HPDE6-E6E7 (cell line): Measurements from ENCODE around the gene PAX7.

ENCODE experiments used
- DNase-seq: peaks from one replicate; pipeline ENCODE4 v3.0.0; 2011; ENCODE audit warnings: missing footprints; ENCODE audit errors: extremely low spot score

The PAX7 gene

DNA sequence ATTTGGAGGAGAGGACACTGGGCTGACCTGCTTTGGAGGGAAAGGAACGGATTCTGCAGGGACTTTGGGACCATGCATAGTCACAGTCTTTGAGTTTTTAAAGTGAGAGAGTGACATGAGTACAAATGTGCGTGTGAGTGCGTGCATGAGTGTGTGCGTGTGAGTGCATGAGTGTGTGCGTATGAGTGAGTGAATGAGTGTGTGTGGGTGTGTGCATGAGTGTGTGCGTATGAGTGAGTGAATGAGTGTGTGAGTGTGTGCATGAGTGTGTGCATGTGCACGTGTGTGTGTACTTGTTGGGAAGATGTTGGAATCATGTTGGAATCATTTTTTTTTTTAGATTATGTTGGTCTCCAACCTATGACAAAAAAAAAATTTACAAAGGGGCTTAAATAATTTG is 70.5 kb downstream of the PAX7 start:
- DNase-seq: no peak

DNA sequence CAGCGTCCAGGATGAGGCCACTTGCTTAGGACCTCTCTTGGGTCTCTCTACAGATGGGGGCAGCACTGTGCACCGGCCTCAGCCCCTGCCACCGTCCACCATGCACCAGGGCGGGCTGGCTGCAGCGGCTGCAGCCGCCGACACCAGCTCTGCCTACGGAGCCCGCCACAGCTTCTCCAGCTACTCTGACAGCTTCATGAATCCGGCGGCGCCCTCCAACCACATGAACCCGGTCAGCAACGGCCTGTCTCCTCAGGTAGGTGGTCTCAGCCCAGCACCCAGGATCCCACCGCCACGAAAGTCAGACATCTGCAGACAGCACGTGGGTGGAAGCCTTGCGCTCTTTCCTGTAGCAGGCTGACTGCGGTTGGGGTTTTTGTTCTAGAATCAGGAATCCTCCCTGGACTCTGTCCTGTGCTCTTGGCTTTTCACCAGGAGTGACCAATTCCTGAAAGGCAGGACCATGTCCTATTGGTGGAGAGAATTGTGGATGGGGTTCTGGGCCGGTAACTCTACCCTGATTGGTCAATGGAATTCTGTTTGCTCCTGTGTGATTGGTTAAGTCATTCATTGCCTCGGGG is 72.5 kb downstream of the PAX7 start:
- peak; percentile 11 for DNase-seq

DNA sequence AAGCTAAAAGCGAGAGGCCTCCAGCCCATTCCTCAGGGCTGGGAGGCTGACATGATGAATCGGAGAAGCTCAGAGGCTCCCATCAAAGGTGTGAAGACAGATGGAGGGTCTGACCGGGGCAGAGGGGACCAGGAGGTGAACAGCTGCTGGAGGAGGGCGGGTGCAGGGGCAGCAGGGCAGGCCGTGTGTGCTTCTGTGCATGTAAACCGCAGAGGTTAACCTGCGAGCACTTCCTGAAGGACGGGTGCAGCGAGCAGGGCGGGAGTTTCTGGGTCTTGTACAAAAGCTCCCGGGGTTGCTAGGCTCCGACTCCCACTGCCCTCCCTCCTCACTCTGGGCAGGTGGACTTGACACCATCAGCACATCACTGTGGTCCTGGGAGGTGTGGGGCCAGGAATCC is 75.2 kb downstream of the PAX7 start:
- no peak for DNase-seq

DNA sequence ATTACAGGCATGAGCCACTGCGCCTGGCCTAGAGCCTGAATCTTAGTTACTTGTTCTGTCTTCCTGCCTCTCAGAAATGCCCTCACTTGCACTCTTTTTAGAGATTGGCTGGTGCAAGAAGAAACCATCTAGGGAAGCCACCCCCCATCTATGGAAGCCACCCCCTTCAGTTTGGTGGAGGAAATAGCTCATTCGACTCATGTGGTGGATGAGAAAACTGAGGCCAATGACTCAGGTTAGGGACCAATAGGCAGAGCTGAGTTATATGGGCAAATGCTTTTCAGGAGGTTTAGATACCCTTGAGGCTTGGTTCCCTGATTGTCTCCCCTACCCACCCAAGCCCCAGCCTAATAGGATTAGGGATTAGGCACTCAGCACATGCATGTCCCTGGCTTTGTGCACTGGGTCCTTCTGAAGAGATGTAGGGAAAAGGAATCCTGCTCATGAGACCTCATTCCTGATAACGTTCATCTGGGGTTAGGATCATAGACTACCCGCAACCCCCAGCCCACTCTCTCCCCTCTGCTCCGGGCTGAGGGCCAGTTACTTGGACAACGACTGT is 77.1 kb downstream of the PAX7 start:
- no peak for DNase-seq

DNA sequence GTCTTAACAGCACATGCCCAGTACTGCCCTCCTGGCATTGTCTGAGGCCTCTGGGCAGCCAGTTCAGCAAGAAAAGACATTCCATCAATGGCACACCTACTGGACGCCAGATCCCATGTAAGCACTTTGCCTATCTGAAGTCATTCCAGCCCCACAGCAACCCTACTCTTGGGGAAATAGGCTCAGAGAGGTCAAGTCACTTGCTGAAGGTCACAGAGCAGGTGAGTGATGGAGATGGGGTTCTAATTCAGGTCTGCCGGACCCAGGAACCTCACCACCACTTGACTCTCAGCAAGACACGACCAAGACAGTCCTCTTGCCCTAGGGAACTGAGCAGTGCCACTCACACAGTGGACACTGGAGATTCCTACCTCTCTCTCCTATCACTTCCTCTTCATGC is 79.4 kb downstream of the PAX7 start:
- no peak for DNase-seq

DNA sequence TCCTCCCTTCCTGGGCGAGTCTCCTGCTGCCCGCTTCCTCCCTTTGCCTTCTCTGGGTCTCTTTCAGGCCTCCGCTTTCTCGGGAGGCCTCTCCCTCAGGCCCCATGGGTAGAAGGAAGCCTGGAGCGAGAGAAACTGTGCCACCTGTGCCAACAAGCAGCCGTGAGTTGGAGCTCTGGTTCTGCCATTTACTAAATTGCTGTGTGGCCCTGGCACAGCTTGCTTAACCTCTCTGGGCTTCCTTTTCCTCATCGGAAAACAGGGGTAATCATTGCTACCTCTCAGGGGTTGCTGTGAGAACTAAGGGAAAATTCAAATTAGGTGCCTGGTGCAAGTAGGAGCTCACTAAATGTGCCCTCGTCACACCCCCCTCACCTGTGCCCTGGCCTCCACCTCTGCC is 80.4 kb downstream of the PAX7 start:
- no peak for DNase-seq

DNA sequence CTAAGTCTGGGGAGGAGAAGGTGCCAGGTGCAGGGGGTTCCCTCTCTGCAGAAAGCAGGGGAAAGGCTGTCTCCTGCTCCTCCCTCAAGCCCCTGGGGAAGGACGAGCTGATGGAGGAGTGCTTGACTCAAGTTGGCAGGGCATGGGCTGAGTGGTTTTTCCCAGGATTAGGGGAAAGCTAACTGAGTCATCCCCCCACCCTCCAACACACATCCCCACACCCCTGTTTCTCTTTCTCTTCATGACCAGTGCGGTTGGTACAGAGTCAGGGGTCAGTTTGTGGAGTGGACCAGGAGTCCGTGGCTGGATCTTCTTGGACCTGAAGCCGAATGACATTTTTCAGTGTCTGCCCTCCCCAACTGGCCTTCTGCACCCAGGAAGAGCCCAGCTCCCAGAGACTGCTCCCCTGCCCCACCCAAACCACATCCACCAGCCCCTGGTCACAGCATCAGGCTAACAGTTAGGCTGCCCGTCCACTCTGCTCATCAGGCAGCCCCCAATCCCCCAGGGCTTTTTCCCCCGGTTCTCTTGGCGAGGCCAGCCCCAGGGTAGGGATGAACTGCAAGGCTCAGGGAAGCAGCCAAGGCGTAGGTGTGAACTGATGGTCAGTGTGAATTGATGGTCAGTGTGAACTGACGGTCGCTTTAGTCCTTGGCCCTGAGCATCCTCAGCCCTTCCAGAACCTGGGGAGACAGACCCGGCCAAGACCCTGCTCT is 81.0 kb downstream of the PAX7 start:
- DNase-seq: no peak

DNA sequence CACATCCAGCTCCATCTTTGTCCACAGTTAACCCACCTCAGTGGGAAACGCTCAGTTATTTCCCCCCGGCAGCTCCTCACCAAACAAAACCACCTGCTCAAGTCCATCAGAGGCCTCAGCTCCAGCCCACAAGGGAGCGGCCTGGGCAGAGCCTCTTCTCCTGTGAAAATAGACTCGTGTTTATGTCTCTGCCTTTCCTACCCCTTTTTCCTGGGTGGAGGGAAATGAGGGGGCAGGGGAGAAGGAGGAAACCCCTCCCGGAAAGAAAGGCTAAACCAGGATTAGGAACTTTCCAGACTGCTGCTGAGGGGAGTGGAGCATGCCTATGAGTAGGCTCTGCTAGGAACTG is 81.6 kb downstream of the PAX7 start:
- DNase-seq: no peak

DNA sequence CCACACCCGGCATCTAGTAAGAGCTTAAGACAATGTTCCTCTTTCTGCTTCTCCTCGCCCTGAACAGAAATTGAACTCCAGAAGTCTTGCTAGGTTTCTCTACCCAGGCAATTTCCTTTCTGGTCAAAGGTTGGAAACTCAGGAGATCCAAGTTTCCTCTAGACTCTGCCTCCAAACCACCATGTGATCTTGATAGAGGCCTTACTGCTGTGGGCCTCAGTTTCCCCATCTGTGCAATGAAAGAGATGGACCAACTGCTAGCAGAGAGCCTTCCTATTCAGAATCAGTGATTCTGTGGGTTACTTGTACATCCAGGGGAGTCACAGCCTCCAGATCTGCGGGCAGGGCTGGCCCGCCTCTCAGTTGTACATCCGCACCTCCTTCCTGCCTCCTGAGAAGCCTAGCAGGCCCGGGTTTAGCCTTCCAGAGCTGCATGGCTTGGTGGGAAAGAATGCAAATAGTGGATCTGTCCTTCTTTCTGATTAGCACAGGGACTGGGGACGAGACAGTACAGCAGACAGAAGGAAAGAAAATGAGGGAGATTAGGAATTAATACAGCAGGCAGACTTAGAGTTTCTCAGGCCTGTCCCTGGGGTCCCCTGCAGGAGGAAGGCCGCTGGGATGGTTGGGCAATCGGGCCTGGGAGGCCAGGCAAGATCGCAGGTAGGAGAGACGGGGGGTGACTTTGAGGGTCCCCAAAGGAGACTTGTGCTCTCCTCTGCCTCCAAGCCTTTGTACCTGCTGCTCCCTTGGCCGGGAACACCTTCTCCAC is 83.9 kb downstream of the PAX7 start:
- DNase-seq: no peak

DNA sequence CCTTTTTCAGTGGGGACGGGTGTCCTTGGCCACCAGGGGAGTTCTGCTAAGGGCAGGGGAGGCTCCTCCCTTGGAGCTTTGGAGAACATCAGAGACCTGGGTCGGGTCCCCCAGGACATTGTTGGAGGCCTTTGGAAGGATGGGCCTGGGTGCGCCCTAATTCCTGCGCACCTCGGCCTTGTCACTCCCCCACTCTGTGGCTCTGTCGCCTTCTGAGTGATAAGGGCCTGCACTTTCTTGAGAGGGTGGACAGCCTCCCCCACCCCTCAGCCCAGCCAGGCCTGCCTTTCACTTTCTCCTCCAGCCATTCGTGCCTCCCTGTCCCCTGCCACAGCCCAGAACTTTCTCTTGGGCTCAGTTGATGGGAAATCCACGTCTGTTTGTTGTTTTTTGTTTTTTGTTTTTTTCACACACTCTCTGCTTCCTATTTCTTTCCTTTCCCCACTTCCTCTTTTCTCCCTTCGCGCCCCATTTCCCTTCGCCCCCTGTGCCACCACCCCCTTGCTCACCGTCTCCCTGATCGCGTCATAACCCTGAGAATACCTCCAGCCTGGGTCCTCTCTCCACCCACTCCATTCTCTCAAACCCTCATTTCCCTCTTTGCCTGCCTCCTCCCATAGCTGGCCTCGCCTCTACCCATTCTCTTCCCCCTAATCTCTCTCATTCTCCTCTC is 85.6 kb downstream of the PAX7 start:
- no peak for DNase-seq

DNA sequence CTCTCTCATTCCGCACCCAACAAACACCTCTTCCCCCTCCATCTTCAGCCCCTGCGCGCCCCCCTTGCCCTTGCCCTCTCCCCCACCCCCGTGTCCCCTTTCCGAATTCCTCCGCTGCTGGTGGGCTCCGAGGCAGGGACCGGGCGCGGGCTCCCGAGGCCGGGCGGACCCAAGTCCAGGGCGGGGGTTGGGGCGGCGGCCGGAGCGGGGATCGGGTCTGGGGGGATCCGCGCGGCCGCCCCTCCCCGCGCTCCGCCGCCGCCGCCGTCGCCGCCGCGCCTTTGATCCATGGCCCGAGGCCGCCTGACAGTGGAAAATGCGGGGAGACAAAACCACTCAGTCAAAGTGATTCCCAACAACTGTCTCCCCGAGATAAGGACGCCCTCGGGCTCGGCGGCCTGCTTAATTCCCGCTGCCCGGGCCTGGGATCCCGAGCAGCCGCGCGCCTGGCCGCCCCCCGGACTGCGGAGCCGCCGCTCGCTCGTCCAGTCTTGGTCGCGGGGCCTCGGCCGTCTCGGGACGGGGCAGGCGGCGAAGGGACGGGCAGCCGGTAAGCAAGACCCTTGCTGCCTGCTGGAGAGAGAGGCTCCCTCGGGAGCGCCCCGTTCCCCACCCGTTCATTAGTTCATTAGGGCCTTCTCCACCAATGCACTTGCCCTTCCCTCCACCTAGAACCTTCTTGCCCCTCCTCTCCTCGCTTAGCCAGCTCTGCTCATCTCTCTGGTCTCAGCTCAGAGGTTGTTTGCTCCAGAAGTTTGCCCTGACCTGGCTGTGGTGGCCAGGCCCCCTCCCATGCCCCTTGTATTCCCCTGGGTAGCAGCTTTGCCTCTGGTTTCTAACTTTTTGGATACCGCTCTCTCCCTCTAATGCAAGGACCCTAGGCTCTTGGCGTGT is 86.4 kb downstream of the PAX7 start:
- no peak for DNase-seq

DNA sequence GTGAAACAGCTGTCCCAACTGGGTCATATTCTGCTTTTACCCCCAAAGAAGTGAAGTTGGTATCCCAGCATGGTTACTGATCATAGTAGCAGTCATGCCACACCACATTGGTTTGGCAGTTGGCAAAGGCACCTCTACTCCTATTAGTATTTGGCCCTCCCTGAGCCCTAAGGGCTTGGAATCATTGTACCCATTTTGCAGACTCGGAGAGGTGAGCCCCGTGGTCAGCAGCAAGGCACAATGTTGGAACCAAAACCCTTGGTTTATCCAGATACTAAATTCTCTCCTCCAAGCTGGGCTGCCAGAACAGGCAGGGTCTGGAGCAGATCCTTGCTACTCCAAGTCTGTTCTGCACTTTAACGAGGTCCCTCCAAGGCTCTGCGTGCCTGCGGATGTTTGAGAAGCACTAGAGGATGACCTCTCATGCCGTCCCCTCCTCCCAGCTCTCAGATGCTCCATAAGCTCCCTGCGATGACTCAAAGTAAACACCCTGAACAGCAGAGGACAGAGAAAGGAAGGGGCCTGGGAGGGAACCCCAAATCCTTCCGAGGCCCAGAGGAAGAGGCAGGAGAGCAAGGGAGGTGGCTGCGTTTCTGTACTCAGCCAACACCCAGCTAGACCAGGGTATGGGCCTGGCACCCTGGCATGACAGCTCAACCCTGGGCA is 89.3 kb downstream of the PAX7 start:
- no peak for DNase-seq

DNA sequence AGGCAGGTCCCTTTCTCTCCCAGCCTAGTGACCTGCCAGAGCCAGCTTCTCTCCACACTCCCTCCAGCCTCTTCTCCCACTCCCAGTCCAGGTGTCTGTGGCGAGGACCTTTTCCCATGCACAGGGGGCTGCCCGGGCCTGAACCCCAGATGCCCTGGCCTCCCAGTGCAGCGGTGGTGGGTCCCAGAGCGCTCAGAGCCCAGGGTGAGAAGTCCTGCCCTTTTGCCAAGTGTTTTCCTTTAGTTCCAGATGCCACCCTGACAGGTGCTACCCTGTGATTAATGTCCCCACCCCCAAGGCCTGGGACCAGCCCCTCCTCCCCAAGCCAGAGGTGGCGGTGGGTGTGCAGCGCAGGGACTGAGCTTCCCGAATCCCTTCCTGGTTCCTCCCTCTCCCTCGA is 90.4 kb downstream of the PAX7 start:
- no peak for DNase-seq

DNA sequence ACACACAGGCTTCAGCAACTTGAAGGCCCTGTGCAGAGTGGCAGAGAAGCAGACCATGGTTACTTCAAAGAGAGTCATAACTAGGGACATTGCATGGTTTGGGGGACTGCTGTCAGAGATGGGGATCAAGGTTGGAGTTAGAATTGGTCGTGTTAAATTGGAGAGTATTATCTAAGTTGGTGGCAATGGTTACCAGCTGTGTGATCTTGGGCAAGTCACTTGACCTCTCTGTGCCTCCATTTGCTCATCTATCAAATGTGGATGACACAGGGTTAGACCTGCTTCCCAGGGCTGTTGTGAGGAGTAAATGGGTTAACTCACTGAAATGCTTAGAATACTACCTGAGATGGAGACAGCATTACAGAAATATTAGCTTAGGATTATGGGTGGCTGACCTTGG is 91.1 kb downstream of the PAX7 start:
- DNase-seq: no peak

DNA sequence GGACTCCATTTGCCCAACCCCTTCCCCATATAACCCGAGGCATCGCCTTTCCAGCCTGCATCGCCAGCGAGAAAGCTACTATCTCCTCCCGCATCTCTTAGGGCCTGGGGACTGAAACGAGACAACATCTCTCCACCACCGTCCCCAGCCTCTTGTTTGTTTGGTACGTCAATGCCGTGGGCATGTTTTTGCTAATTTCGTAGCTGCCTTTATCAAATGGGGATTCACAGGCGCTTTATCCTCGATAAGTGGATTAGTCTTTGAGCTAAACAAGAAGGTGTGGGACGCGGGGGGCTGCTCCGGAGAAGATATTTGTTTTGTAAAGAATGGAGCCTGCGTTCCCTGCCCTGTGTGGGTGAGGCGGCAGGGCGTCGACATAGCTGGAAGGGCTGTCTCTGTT is 91.6 kb downstream of the PAX7 start:
- DNase-seq: no peak

DNA sequence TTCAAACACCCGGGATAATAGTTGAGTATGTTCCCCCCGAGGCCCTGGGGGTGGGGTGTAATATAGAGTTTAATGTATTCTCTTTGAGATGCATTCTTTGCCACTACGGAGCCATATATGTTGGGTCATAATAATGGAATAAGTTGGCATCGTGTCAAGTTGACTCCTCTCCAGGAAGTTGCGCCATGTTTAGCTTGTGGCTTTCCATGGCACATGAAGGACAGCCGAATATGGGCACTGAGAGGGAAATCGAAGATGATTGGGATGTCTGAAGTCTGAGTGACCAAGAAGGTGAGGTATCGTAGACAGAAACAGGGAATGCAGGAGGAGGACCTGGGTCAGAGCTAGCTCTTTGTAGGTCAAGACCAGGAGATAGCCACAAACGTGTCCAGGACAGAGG is 92.6 kb downstream of the PAX7 start:
- DNase-seq: no peak

DNA sequence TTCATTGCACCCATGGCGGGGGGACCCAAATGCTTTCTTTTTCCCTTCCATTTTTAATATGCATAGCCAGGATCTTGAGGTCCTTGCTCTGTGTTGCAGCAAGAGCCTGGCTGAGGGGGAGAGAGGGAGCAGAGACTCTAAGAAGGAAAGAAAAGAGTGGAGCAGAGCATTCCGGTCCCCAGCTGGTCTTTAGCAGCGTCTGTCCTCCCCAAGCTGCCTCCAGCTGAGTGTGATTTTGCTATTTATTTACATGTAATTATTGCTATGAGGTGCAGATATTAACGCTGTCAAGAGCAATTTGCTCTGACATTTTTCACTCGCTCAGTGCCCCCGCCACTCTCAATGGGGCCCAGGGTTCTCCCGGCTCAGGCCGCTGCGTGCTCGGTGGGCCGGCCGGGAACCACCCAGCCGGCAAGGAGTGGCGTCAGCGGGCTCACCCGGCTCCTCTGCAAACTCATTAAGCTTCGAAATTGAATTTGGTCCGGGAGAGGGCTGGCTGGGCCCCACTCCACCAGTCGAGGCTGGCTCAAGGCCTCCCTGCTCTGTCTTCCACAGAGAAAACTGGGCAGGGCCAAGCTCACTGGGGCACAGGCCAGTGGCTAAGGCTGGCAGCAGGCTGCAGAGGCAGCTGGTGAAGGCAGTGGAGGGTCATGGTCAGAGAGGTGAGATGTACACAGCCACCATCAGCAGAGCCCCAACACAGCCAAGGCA is 93.2 kb downstream of the PAX7 start:
- no peak for DNase-seq

DNA sequence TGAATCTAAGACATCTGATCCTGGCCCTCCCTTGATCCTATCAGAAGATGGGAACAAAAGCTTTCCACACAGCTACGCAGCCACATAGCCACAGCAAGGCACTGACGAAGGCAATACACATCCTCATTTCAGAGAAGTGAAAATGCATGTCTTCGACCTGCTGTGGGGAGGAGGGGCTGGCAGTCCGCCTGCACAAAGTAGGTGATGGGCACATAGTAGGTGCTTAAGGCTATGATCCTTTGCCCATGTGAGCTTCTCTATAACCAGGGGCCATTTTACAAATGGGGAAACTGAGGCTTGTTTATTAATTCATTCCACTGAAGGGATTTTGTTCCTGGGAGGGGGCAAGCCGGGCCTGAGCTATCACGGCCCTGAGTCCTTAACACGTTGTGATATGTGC is 94.2 kb downstream of the PAX7 start:
- no peak for DNase-seq

DNA sequence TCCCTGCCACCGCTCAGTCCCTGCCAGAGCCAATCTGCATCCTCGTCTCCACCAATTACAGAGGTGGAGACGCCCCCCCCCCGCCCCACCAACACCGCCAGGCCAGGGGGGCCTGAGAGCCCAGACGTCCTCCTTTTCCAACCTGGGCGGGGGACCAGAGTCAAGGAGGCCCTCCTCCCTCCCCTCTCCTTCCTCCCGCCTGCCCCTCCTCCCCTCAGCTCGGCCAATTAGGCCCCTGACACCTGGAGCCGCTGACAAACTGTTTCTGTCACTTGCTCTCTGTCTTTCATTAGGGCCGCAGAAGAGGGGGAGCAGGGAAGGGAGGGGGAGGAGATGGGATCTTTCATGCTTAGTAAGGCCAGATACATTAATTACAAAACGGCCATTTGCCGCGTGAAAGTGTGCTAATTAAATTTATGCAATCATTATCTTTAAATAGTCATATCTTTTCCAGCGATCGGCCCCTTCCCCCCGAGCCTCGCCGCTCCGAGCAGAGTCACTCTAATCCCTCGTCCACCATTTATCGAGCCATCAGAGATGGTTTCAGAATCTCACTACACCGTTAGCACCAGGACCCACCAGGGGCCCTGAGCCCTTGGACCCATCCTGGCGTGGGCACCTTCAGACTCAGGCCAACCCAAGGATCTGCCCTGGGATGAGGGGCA is 94.7 kb downstream of the PAX7 start:
- DNase-seq: no peak

DNA sequence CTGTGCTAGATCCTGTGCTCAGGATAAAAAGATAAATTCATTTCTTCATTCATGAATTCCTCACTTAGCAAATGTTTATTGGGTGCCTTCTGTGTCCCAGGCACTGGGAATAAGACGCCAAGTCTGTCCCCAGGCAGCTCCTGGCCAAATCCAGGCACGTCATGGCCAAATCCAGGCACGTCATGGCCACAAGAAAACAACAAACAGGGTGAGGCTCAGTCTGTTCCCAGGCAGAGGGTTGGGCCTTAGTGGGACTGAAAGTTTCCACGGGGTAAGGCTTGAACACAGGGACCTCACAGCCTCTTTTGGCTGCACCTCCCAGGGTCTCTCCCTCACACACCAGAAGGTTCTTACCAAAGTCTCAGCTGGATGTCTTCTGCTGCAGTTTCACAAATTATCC is 95.7 kb downstream of the PAX7 start:
- DNase-seq: no peak
